GM11168 (cell line): ENCODE measurements around the gene ALDH5A1.

Source experiments
- in situ Hi-C: fragments of 300-500 bp; cut with MboI; formaldehyde crosslinking; loops from one replicate; pipeline ENCODE4 v1.12.0; 2022; ENCODE audit warnings: low sequenced_read_pairs; ENCODE audit not compliant: unreplicated experiment

Gene ALDH5A1

DNA sequence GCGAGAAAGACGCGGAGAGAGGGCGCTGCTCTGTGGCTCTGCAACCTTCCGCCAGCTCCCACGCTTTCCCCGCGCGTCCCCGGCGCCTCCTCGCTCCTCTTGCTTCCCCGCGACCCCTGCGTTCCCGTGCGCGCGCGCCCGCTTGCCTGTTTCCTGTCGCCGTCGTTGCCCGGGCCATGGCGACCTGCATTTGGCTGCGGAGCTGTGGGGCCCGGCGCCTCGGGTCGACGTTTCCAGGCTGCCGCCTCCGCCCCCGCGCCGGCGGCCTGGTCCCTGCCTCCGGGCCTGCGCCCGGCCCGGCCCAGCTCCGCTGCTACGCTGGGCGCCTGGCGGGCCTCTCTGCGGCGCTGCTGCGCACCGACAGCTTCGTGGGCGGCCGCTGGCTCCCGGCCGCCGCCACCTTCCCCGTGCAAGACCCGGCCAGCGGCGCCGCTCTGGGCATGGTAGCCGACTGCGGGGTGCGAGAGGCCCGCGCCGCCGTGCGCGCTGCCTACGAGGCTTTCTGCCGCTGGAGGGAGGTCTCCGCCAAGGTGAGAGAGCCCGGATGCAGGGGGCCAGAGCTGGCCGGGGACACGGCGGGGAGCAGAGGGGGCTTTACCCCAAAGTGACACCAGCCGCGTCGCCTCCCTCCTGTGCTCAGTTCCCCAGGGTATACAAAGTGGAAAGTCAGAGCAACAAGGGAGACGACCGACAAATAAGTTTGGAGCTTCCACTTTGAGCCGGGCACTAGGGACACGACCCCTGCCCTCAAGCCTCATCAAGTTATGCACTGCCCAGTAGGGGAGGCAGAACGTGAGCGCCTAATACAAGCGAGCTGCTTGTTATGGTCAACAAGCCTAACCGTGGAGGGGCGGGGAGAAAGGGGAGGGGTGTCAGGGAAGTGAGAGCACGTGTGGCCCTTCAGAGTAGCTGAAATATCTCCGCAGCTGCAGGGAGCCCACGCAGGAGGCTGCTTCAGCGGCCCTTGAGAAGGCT, at the start of gene ALDH5A1:
ALDH5A1 (plus strand) TSS at position 149 of the 975 bp plus-strand sequence; CDS start at position 177, 28 bp downstream.
- in situ Hi-C loops, result no loop called here

DNA sequence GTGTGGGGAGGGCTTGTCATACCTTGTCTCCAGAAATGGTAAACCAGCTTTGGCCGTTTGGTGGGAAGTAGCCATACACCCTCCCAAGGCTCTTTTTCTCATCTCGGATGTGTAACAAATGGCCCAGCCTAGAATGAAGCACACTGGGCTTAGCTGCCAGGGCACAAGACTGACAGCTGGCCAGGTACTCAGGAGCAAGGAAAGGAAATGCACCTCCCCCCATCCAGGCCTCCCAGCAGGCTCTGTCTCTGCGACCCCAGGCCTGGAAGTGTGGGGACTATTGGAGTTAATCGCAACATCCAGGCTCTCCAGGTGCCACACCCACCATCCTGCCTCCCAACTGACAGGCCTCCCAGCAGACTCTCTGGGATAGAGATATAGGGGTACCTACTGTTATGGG, 49.1 kb upstream of the ALDH5A1 start:
- in situ Hi-C loops, result no loop called here

DNA sequence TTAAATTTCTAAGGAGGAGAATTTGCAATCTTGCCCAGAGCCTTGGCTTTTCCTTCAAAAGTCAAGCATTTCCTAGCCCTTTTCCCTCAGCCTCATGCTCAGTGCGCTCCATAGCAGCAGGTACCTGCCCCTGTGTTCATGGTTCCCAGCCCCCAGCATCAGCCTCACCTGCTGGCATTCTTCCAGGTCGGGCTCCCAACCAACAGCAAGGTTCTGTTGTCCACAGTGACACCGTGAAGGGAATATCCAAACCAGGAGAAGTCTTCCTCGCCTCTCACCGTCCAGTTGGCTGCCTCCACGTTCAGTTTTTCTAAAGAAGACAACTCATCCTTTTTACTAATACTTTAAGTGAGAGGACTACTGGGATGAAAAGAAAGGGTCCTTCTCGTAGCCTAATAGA, 48.1 kb upstream of the ALDH5A1 start:
- in situ Hi-C loops, result no loop called here

DNA sequence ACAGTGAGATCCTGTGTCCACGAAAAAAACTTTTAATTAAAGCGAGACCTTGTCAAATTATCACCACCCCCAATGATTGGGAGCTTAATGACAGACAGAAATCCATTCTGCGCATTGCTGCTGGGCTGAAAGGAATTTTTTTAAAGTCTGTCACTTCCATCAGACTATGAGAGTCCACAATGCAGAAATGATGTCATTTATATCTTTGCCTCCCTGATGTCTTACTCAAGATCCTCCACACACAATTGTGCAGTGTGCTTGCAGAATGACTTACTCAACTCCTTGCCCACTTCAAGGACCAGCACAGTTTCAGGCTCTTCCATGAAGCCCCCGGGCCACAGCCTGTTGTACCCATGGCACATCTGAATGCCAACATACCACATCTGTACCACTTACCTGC, 46.4 kb upstream of the ALDH5A1 start:
- in situ Hi-C loops, result no loop called here

DNA sequence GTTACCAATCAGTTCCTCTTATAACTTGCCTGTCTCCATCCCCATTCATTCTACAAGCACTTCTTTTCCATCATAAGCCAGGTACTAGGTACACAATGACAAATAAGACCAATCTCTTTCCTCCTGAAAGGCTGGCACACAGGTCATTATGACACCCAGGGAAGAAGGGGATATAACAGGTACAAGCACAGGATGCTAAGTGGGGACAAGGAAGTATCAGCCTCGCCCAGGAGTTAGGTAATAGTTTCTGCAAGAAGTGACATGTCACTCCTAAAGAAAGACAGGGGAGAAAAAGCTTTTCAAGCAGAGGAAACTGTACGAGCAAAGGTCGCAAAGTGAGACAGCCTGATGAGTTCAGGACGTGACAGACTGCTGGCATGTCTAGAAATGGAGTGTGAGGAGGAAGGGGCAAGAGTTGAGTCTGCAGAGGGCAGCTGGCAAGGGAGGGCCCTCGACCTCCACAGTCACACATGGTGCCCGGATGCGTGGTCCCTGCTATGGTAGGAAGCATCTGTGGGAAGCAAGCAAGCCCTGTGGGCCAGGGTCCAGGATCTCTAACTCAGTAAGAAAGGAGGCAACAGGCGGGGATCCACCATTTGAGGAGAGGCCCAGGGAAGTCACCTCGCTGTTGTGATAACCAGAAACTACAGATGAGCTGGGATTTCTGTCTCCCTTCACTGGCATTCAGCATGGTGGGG, 45.8 kb upstream of the ALDH5A1 start:
- in situ Hi-C loops, result no loop called here

DNA sequence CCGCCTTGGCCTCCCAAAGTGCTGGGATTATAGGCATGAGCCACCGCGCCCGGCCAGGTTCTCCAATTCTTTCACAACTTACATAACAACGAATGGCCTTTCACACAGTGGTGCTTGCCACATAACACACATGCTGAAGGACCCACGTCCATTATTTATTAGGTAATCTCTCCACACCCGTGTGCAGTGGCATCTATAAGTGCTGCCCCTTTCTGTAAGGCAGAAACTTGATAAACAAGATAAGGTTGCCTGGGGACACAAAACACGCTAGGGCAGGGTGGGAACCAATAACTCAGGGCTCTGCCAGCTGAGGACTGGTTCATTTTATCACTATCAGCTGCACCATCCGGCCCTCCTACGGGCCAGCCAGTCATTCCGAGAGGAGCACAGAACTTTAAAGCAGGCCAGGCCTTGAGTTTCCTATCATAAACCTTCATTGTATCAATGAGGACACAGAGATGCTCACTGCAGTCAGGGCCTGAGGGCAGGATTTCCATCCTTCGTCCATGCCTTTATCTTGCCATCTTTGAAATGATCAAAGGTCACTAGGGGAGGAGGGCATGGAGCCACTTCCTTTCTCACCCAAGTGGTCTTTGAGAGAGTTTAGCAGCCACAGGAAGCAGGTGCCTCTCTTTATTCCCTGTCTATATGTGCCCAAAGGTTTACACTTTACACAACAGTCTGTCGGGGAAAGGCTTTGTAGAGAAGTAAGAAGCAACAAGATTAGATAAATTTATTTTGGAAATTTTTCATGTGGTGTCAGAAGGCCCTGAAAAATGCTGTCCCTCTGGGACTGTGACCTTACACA, 43.0 kb upstream of the ALDH5A1 start:
- in situ Hi-C loops, result no loop called here

DNA sequence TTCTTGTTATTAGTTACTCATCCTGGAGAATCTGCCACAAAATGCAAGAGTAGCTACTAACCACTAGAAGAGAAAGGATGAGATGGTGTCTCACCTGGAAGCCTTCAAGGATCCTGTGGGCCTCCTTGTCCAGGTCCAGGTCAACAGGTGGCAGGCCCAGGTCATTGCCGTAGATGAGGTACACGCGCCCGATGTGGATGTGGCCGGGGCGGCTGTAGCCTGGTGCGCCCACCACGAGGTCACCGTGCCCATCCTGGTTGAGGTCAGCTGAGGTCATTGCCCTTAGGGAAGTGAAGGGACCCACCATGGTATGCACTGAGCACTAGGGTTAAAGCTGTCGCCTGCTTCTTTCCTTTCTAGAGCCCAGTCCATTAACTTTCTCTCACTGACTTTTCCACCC, 40.8 kb upstream of the ALDH5A1 start:
- in situ Hi-C loops, result no loop called here

DNA sequence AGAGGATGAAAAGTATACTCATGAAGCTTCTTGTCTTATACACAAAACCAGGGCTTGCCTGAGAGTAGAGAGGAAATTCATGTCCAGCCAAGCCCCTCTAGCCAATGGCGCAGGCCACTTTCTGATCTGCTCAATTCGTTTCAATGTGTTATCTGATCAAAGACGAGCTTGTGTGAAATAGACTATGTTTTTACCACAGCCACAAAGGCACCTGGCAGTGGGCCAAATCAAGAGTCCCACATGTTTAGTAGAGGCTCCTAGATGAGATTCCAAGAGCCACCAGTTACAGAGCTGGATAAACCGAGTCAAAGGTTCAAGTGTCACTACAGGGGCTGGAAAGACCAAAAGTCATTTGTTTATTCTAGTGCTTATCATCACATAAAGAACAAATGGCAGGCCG, 40.3 kb upstream of the ALDH5A1 start:
- in situ Hi-C loops, result no loop called here

DNA sequence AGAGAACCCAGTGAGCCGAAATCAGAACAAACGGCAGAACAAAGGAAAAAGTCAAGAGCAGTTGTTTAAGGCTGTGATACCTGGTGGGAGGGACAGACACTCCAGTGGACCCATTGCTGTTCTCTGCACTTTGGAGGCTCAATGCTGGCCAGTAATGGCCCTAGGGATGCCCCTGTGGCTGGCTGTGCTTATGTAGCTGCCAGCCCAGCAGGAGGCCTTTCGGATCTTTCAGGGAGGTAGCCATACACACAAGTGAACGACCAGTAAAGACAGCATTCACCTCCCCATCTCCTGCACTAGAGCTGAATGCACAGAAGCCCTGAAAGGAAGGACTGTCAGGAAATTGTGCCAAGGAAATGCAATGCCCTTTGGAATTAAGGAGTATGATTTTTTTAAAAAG, 39.7 kb upstream of the ALDH5A1 start:
- in situ Hi-C loops, result no loop called here

DNA sequence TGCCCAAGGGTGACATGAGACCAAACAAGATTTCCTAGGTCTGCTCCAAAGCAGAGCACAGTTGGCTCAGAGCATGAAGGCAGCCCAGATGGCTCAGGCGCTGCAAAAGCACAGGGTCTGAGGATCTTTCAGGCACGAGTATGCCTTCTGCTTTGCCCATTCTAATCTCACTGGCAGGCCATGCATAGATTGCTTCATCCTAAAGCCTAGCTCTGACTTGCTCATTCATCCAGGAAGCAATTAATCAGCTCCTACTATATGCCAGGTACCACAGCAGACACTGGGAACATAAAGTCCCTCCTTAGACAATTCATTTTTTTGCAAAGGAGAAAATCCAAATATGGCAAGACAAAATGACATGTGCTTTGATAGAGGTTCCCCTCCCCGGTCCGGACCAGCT, 36.6 kb upstream of the ALDH5A1 start:
- in situ Hi-C loops, result no loop called here

DNA sequence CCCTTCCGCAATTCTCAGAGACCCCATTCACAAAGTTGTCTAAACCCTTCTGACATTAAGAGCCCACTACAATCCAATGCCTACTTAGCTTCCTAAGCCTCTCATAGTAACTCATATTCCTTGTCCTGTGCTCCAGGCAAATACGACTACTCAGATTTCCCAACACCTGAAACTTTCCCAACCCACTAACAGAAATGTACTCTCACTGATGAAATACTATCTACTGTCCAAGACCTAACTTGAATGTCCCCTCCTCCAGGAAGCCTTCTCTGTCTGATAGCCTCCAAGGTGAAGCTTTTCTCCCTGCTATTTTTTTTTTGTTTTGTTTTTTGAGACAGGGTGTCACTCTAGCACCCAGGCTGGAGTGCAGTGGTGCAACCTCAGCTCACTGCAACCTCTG, 35.8 kb upstream of the ALDH5A1 start:
- in situ Hi-C loops, result no loop called here

DNA sequence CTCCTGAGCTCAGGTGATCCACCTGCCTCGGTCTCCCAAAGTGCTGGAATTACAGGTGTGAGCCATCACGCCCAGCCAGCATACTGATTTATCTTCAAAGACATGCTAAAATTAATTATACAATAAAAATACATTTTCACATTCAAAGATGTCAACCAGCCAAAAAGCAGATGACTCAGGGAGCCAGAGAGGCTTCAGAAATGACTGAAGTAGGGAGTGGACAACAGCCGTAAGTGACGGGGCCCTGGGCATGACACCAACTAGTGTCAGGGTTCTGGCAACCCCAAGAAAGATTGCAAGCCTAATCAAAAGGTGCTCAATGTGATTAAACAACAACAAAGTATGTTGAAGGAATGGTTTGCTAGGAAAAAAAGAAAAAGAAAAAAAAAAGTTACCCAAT, 33.8 kb upstream of the ALDH5A1 start:
- in situ Hi-C loops, result no loop called here

DNA sequence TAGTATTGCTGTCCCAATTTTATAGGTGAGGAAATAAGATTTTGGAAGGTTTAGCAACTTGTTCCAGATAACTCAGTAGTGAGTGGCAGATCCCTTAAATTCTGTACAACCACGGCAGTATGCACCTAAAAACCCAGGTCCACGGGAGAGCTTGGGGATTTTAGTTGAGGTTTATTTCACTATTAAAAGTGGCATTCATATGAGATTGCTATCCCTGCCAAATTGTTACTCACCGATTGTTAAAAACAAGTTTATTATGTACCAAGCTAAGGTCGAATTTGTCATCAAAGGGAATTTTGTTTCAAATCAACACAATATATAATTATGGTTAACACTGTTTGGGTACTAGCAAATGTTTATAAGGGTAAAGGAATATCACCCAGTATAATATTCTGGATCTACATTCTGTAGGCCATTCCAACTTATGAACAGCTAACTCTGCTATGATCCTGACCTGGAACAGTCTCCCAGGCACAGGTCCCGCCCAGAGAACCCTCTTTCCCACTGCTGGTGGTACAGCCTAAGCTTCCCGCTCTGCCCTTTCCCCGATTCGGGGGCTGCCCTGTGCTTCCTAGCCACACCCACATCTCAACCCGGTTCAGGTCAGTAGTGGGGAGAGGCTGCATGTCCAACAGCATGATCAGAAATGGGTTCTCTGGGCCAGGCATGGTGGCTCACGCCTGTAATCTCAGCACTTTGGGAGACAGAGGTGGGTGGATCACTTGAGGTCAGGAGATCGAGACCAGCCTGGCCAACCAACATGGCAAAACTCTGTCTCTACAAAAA, 30.3 kb upstream of the ALDH5A1 start:
- in situ Hi-C loops, result no loop called here

DNA sequence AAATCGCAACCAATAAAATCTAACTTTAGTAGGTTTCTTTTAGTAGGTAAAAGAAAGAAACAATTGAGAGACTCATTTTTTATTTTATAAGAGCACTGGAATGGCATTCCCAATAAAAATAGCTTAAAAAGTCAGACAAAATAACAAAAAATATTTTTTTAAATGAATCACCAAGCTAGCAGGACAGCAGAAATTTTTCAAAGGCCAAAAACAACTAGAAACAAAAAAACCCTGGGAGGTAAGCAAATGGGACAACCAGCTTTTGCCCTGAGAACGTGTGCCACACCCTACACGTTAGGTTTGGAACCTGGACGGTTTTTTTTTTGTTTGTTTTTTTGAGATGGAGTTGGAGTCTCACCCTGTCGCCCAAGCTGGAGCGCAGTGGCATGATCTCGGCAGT, 25.0 kb upstream of the ALDH5A1 start:
- in situ Hi-C loops, result no loop called here

DNA sequence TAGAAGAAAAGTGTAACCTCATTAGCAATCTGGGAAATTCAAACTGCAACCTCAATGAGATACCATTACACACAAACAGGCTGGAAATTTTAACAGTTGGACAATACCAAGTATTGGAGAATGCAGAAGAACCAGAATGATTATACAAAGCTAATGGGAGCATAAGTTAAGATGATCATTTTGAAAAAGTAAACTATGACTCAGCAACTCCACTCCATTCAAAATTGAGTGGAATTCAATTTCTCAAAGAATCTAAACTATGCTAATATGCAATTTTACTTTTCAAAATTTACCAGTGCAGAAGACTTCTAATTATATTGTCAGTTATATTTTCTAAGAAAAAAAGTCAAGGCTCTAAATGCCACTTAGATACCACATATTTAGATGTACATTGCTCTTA, 22.6 kb upstream of the ALDH5A1 start:
- in situ Hi-C loops, result no loop called here

DNA sequence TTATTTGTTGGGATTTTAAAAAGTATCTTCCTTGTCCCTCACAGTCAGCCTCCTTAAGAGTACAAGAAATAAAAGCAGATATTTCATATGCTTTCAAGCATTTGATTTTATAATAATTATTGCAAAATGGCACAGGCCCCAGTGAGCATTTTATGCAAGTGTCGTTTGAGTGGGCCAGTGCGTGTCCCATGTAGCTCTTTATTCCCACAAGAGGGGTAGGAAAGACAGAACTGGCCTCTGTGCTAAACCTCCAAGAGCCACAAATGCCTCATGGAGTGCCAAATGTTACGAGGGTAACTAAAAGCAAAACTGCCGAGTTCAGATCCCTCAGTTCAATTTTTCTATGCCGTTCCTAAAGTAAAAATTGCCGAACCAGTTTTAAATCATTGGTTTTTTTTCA, 18.1 kb upstream of the ALDH5A1 start:
- in situ Hi-C loops, result no loop called here

DNA sequence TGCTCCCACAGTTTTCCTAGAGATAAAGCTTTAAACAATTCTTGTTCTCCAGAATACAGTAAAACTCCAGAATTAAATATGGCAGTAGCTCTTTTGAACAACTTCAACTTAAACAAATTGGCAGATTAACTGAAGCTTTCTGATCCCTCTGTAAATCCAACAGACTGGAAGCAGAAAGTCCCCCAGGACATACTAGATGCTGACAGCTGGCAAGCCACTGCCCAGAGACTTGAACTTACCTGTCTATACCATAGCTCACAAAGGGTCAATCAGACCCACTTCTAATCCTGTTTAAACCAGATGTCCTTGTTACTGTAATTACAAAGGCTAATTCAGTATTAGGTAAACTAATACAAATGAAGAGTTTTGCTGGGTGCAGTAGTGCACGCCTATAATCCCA, 17.7 kb upstream of the ALDH5A1 start:
- in situ Hi-C loops, result no loop called here

DNA sequence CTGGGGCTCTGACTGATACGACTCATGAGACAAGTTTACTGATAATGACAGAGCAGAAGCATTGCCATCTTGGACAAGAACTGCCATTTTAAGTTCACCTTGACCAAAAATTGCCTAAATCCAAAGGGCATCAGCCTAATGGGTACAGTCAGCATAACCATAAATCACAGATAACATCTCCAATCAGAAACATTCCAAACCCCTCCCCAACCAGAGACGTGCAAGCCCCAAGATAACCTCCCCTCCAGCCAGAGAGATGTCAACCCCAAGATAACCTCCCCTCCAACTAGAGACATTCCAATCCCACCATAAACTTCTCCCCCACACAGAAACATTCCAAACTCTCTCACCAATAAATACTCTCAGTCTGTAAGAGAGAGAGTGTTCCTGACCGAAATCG, 15.9 kb upstream of the ALDH5A1 start:
- in situ Hi-C loops, result no loop called here

DNA sequence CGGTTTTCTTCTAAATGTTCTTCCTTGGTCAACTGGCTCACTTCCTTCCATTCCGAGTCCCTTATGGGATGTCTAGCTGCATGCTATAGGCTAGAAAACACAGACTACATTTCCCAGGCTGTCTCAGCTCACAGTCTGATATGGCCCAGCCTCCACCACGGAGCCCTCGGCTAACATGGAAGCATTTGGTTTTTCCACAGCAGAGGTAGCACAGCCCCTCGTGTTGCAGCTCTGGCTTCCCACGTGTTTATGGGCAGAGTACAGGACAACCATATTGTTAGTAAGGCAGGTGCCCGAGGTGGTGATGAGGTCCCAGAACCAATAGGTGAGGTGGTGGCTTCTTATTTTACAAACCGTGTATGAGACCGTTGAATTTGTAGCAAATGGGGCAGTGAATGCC, 14.1 kb upstream of the ALDH5A1 start:
- in situ Hi-C loops, result no loop called here

DNA sequence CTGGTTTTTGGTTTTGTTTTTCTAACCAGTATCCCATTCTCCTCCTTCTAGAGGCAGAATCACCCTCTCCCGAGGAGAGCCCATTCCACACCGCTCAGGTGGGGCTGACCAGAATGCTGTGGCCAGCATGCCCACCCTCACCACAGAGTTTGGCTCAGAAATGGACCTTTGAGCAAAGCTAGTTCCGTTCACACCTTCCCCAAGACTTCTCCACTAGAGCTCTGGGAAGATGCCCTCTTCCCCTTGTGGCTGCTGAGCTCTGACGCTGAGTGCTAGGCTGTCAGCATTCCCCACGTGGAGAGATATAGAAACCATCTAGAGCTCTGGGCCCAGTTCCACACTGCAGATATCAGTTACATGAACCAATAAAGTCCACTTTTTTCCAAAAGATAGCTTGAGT, 13.3 kb upstream of the ALDH5A1 start:
- in situ Hi-C loops, result no loop called here
